Measurements from ENCODE around the gene PRR29. TPM values are rescaled to one million over a fixed set of nuclear protein-coding genes. Genes with fewer than 3 reads are reported as not detected.
"Not testable (repeated sequence)": the region's sequence is repeated elsewhere in the genome, so short reads cannot be mapped to it uniquely, and the experiment has no call there.

PRR29 gene
- total RNA-seq, 1 experiment from 2014 or later = 0.77 TPM

GRCh38 chr17:64006361-64007088 lies 8.4 kb downstream of the PRR29 start:
- no peak for DNase-seq
- TF ChIP-seq EZH2phosphoT487 (IDR thresholded peaks at IDR 0.05; ENCODE audit: borderline replicate concordance, low read length) = no peak
- no peak for TF ChIP-seq CTCF (conservative IDR thresholded peaks at IDR 0.05; ENCODE audit: low read depth, low read length)
- no peak for TF ChIP-seq EZH2 (IDR thresholded peaks at IDR 0.05; ENCODE audit: low read length, unreplicated experiment)
- CTCF ChIA-PET = interaction anchor here (0.6 to 1.6 kb wide), 3 partner anchors 36 to 127 kb away, joined by 3 to 8 read pairs (median 3); no protein-coding TSS in a partner anchor
- Histone ChIP-seq H3K4me1 (ENCODE audit: insufficient read depth, low read length) (peaks cover 50% of the 10 kb centered on the region), H3K36me3 (ENCODE audit: low read depth, low read length) (no peaks in the 10 kb centered on the region), H3K4me3 (ENCODE audit: low read length) (no peak overlapping the region), H3F3A (ENCODE audit: low read length, unreplicated experiment) (no peaks in the 10 kb centered on the region), H3K9me3 (ENCODE audit: low read length) (peaks cover 5% of the 10 kb centered on the region; the same call in 1 of the 2 replicates), H3K27ac (ENCODE audit: low read length) (0 out of 2 replicates have a peak overlapping the region, but pooled peaks have one; percentile 17), H3K27me3 (ENCODE audit: low read length) (no peaks in the 10 kb centered on the region), H3K9ac (ENCODE audit: low read length) (no peak overlapping the region), H2AFZ (ENCODE audit: low read length) (no peak overlapping the region), H3K4me2 (ENCODE audit: low read length) (no peak overlapping the region), H3K79me2 (ENCODE audit: low read length) (no peaks in the 10 kb centered on the region), H3K9me2 (replicated peaks; ENCODE audit: low read length) (no peaks in the 10 kb centered on the region), H4K20me1 (ENCODE audit: low read length) (no peaks in the 10 kb centered on the region)
- intact Hi-C loops (cut with micrococcal nuclease) = no loop called here
- ATAC-seq = no peak
- POLR2A ChIA-PET (ENCODE audit: unreplicated experiment) = interaction anchor here (0.5 to 0.6 kb wide), 2 partner anchors 33 to 913 kb away, joined by 3 to 4 read pairs; partner anchors contain the start of gene LRRC37A3
- BruUV-seq (replicated peaks) = no TSS peak

GRCh38 chr17:64007089-64007837 lies 9.1 kb downstream of the PRR29 start:
- H3K79me2 ChIP-seq (ENCODE audit: low read length); H3K9me3 ChIP-seq (ENCODE audit: low read length); H3K27me3 ChIP-seq (ENCODE audit: low read length); ATAC-seq; H3K27ac ChIP-seq (ENCODE audit: low read length); H3K36me3 ChIP-seq (ENCODE audit: low read depth, low read length); H3K9me2 ChIP-seq (replicated peaks; ENCODE audit: low read length); H2AFZ ChIP-seq (ENCODE audit: low read length); H3K4me3 ChIP-seq (ENCODE audit: low read length); DNase-seq; BruUV-seq (replicated peaks); intact Hi-C loops (cut with micrococcal nuclease); H3K9ac ChIP-seq (ENCODE audit: low read length); H3F3A ChIP-seq (ENCODE audit: low read length, unreplicated experiment); H3K4me2 ChIP-seq (ENCODE audit: low read length); H4K20me1 ChIP-seq (ENCODE audit: low read length): not testable (repeated sequence)
- CTCF ChIA-PET = interaction anchor here (1.1 to 1.6 kb wide), 2 partner anchors 37 to 126 kb away, joined by 3 to 8 read pairs; no protein-coding TSS in a partner anchor
- peaks cover 50% of the 10 kb centered on the region for H3K4me1 ChIP-seq (ENCODE audit: insufficient read depth, low read length)
- POLR2A ChIA-PET (ENCODE audit: unreplicated experiment) = interaction anchor here (0.6 kb wide), 1 partner anchor 32 kb away, joined by 4 read pairs; no protein-coding TSS in a partner anchor

- no peak for TF ChIP-seq EZH2 (IDR thresholded peaks at IDR 0.05; ENCODE audit: low read length, unreplicated experiment)
- TF ChIP-seq CTCF (conservative IDR thresholded peaks at IDR 0.05; ENCODE audit: low read depth, low read length) = no peak
- TF ChIP-seq EZH2phosphoT487 (IDR thresholded peaks at IDR 0.05; ENCODE audit: borderline replicate concordance, low read length) = no peak
- Histone ChIP-seq H3K27ac (ENCODE audit: low read length) (no peak overlapping the region), H3K36me3 (ENCODE audit: low read depth, low read length) (no peaks in the 10 kb centered on the region), H3K9me2 (replicated peaks; ENCODE audit: low read length) (no peaks in the 10 kb centered on the region), H3K9me3 (ENCODE audit: low read length) (peaks cover 5% of the 10 kb centered on the region; the same call in 1 of the 2 replicates), H3K27me3 (ENCODE audit: low read length) (no peaks in the 10 kb centered on the region), H3K4me2 (ENCODE audit: low read length) (no peak overlapping the region), H3K4me3 (ENCODE audit: low read length) (no peak overlapping the region), H3K4me1 (ENCODE audit: insufficient read depth, low read length) (peaks cover 50% of the 10 kb centered on the region), H3F3A (ENCODE audit: low read length, unreplicated experiment) (no peaks in the 10 kb centered on the region), H3K9ac (ENCODE audit: low read length) (no peak overlapping the region), H3K79me2 (ENCODE audit: low read length) (no peaks in the 10 kb centered on the region), H4K20me1 (ENCODE audit: low read length) (no peaks in the 10 kb centered on the region), H2AFZ (ENCODE audit: low read length) (no peak overlapping the region)
- ChIA-PET POLR2A (ENCODE audit: unreplicated experiment) (no interaction called here), CTCF (no interaction called here)
- BruUV-seq (replicated peaks) = no TSS peak
- DNase-seq (no peak), ATAC-seq (no peak)
- intact Hi-C loops (cut with micrococcal nuclease) = no loop called here
These were observed 9.7 kb downstream of the PRR29 start for GRCh38 chr17:64007838-64008282.

All from PC-3 (cell line).